Prostate gland (tissue), 2 donors: ENCODE measurements around the gene DCC. TPM values are rescaled to one million over a fixed set of nuclear protein-coding genes. Genes with fewer than 3 reads are reported as not detected.

ENCODE experiments used
- DNase-seq: peaks from one replicate; pipeline ENCODE4 v3.0.0-alpha.2; 2019; ENCODE audit warnings: low spot score
- H3K27ac ChIP-seq, 2 donors: fragments of 200-600 bp; sonication (generic); 2 replicates each; pipeline ENCODE4 v1.5.1; 2017 to 2019
- H3K27me3 ChIP-seq: fragments of 200-600 bp; sonication (generic); replicated peaks from 2 replicates; pipeline ENCODE4 v1.5.1; 2019; ENCODE audit not compliant: insufficient read depth
- H3K36me3 ChIP-seq, 2 donors: fragments of 200-600 bp; sonication (generic); 1 replicate in 1 of 2; 2 replicates in 1 of 2; pipeline versions ENCODE4 v1.5.1 to v1.8.1; 2017 to 2019
- H3K4me1 ChIP-seq: fragments of 200-600 bp; sonication (generic); replicated peaks from 2 replicates; pipeline ENCODE4 v1.5.1; 2019
- H3K4me3 ChIP-seq, 2 donors: fragments of 200-600 bp; sonication (generic); 2 replicates each; pipeline ENCODE4 v1.5.1; 2017 to 2019
- H3K9me3 ChIP-seq: fragments of 200-600 bp; sonication (generic); 2 replicates; pipeline ENCODE4 v1.5.1; 2017
- POLR2A ChIP-seq: fragments of 450-650 bp; IDR thresholded peaks from one replicate; pipeline ENCODE4 v1.6.1; 2016; ENCODE audit warnings: antibody characterized with exemption, mild to moderate bottlenecking
- POLR2AphosphoS5 ChIP-seq: sonication (generic); formaldehyde crosslinking; IDR thresholded peaks from one replicate; pipeline ENCODE4 v1.6.1; 2017; ENCODE audit warnings: antibody characterized with exemption
- WGBS: methylation state at CpG from one replicate; pipeline ENCODE4 v1.1.5; 2018; 5-methylcytosine and 5-hydroxymethylcytosine counted together
- intact Hi-C: fragments of 100-400 bp; cut with DNase I; formaldehyde crosslinking; loops from one replicate; pipeline ENCODE4 v1.14.2; 2022
- total RNA-seq, 2 donors: library from RNA; depleted of rRNA; stranded (reverse); fragments of >200 nt; gene quantifications; one replicate each; pipeline ENCODE4 v1.1.0, GENCODE V29; 2016
- TF ChIP-seq, protein P1 (sequence below), 4 experiments: fragments of 200-600 bp in 2 of 4; fragments of 450-650 bp in 2 of 4; sonication (generic) in 2 of 4; IDR thresholded peaks; 1 replicate in 3 of 4; 2 replicates in 1 of 4; pipeline ENCODE4 v1.5.1; 2016 to 2019; ENCODE audit warnings: antibody characterized with exemption in 4 of 4, mild to moderate bottlenecking in 2 of 4, moderate library complexity in 2 of 4

The DCC gene
- total RNA-seq, 2 donors from 2014 or later, result 0.55 to 3.7 TPM

DNA sequence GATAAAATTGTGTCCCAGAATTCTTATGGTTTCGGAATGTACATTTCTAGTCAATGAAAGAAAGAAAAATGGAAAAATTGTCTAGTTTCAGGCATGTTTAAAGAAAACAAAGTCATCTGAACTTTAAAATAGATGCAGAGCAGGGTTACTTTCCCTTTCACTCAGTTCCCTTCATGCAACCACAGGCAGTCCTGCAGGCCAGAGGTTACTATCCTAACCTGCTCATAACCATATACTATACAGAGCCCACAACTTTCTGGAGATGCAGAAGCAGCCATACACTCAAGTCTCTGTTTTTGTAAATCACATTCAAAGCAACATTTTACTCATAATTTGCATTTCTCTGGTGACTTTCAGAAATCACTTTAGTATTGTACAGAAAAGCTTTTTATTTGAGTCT, 1194.2 kb downstream of the DCC start:
- intact Hi-C loops, result no loop called here
- Histone ChIP-seq H3K9me3 (no peaks in the 10 kb centered on the region), H3K4me3 (no peak overlapping the region), H3K36me3 (no peaks in the 10 kb centered on the region), H3K4me1 (no peaks in the 10 kb centered on the region), H3K27ac (no peak overlapping the region), H3K27me3 (no peaks in the 10 kb centered on the region)
- no peak for DNase-seq
- TF ChIP-seq, protein P1, sequence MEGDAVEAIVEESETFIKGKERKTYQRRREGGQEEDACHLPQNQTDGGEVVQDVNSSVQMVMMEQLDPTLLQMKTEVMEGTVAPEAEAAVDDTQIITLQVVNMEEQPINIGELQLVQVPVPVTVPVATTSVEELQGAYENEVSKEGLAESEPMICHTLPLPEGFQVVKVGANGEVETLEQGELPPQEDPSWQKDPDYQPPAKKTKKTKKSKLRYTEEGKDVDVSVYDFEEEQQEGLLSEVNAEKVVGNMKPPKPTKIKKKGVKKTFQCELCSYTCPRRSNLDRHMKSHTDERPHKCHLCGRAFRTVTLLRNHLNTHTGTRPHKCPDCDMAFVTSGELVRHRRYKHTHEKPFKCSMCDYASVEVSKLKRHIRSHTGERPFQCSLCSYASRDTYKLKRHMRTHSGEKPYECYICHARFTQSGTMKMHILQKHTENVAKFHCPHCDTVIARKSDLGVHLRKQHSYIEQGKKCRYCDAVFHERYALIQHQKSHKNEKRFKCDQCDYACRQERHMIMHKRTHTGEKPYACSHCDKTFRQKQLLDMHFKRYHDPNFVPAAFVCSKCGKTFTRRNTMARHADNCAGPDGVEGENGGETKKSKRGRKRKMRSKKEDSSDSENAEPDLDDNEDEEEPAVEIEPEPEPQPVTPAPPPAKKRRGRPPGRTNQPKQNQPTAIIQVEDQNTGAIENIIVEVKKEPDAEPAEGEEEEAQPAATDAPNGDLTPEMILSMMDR (IDR thresholded peaks at IDR 0.05), result no peak
- TF ChIP-seq POLR2A (no peak), POLR2AphosphoS5 (no peak)
- 88% methylated on average over 1 of the region's 1 CpG for WGBS

DNA sequence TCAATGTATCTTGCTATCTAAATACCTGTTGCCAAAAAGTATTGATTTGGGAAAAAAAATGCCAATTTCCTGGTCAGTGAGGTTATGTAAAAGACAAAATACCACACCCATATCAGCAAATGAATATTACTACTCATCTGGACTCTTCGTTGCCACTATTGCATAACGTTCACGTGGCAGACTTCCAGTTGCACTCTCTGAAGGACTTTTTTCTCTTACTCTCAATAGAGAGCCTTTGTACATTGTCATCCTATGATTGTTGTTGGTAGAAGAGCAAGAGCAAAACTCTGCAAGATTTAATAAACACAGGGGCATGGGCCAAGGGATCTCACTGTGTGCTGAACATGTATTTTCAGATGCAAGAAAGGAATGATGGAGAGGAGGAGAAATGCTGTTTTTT, 1194.7 kb downstream of the DCC start:
- TF ChIP-seq POLR2A (no peak), POLR2AphosphoS5 (no peak)
- TF ChIP-seq, protein P1 (IDR thresholded peaks at IDR 0.05), result no peak
- Histone ChIP-seq H3K27me3 (no peaks in the 10 kb centered on the region), H3K4me1 (no peaks in the 10 kb centered on the region), H3K4me3 (no peak overlapping the region), H3K9me3 (no peaks in the 10 kb centered on the region), H3K27ac (no peak overlapping the region), H3K36me3 (no peaks in the 10 kb centered on the region)
- intact Hi-C loops, result no loop called here
- DNase-seq, result no peak
- WGBS, result 58% methylated on average over 3 of the region's 3 CpGs

DNA sequence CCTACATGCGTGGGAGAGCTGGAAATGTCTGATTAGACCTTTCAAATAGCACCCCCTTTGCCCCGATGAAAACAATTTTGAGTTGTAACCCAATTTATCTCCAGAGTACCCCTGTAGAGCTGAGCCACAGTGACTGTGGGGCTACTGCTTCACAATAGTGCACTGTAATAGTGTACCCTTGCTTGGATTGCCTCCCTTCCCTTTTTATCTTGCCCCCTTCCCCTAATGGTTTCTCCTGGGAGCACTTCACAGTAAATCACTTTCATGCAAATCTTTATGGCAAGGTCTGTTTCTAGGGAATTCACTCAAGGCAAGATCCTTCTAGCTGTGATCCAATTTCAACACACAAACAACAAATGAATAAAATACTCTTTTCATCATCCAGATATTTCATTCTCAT, 1196.9 kb downstream of the DCC start:
- no peaks in the 10 kb centered on the region for H3K27me3 ChIP-seq
- no peak for TF ChIP-seq POLR2AphosphoS5
- TF ChIP-seq POLR2A, result no peak
- TF ChIP-seq, protein P1 (IDR thresholded peaks at IDR 0.05), result no peak
- no peaks in the 10 kb centered on the region for H3K36me3 ChIP-seq
- no peak overlapping the region for H3K27ac ChIP-seq
- no peak for DNase-seq
- no peaks in the 10 kb centered on the region for H3K4me1 ChIP-seq
- no peaks in the 10 kb centered on the region for H3K9me3 ChIP-seq
- H3K4me3 ChIP-seq, result no peak overlapping the region
- intact Hi-C loops, result no loop called here
- 92% methylated on average over 2 of the region's 2 CpGs for WGBS

DNA sequence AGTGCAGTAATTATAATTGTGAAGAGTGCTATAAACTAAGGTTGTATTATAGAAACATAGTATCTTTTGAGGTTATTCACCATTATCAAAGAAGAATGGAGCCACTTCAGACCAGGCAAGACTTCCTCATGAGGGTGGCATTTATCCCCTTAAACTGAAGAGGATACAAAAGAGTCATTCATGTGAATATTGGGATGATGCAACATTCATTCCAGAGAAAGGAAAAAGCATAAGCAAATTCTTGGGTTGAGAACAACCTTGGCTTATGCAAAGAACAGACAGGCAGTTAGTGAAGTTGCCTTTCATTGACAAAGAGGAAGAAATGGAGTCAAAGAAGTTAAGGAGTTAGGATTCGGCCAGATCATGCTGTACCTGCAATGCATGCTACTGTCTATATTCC, 1201.9 kb downstream of the DCC start:
- Histone ChIP-seq H3K27me3 (no peaks in the 10 kb centered on the region), H3K4me3 (no peak overlapping the region), H3K9me3 (no peaks in the 10 kb centered on the region), H3K36me3 (no peaks in the 10 kb centered on the region), H3K27ac (no peak overlapping the region), H3K4me1 (no peaks in the 10 kb centered on the region)
- DNase-seq, result no peak
- TF ChIP-seq POLR2AphosphoS5 (no peak), POLR2A (no peak)
- TF ChIP-seq, protein P1 (IDR thresholded peaks at IDR 0.05), result no peak
- intact Hi-C loops, result no loop called here
- WGBS, result 82% methylated on average over 1 of the region's 1 CpG

DNA sequence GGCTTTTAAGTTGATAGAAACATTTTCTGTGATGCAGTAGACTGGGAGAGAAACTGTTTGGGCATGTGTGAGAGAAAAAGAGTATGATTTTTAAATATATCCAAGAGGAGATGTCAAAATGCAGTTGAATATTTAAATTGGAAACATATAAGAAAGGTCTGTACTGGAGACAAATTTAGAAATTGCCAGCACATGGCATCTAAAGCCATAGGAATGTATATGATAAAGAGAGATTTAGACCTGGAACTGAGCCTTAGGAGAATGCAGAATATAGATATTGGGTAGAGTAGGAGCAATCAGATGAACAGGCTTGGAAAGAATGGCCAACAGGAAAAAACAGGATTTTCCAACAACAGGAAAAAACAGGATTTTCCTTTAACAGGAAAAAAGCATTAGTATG, 1203.7 kb downstream of the DCC start:
- H3K9me3 ChIP-seq, result no peaks in the 10 kb centered on the region
- H3K4me1 ChIP-seq, result no peaks in the 10 kb centered on the region
- TF ChIP-seq POLR2AphosphoS5, result no peak
- no peak for TF ChIP-seq POLR2A
- TF ChIP-seq, protein P1 (IDR thresholded peaks at IDR 0.05), result no peak
- intact Hi-C loops, result no loop called here
- DNase-seq, result no peak
- H3K36me3 ChIP-seq, result no peaks in the 10 kb centered on the region
- no peak overlapping the region for H3K4me3 ChIP-seq
- no peak overlapping the region for H3K27ac ChIP-seq
- H3K27me3 ChIP-seq, result no peaks in the 10 kb centered on the region
